Loucy (cell line): ENCODE data around the gene PHF8.

Experiments used
- EZH2phosphoT487 ChIP-seq: fragments of 200-600 bp; IDR thresholded peaks from 2 replicates; pipeline ENCODE4 v1.6.1; 2018; ENCODE audit warnings: antibody characterized with exemption, mild to moderate bottlenecking, moderate library complexity, borderline replicate concordance
- TF ChIP-seq, protein P1 (sequence below): fragments of 200-600 bp; sonication (generic); conservative IDR thresholded peaks from 2 replicates; pipeline ENCODE4 v1.5.1; 2014; ENCODE audit warnings: mild to moderate bottlenecking, antibody characterized with exemption, low read length

DNA sequence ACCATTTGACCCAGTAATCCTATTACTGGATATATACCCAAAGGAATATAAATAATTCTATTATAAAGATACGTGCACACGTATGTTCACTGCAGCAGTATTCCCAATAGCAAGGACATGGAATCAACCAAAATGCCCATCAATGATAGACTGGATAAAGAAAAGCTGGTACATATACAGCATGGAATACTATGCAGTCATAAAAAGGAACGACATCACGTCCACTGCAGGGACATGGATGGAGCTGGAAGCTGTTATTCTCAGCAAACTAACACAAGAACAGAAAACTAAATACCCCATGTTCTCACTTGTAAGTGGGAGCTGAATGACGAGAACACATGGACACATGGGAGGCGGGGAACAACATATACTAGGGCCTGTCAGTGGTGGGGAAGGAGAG, 69.7 kb downstream of the PHF8 start:
- TF ChIP-seq, protein P1, sequence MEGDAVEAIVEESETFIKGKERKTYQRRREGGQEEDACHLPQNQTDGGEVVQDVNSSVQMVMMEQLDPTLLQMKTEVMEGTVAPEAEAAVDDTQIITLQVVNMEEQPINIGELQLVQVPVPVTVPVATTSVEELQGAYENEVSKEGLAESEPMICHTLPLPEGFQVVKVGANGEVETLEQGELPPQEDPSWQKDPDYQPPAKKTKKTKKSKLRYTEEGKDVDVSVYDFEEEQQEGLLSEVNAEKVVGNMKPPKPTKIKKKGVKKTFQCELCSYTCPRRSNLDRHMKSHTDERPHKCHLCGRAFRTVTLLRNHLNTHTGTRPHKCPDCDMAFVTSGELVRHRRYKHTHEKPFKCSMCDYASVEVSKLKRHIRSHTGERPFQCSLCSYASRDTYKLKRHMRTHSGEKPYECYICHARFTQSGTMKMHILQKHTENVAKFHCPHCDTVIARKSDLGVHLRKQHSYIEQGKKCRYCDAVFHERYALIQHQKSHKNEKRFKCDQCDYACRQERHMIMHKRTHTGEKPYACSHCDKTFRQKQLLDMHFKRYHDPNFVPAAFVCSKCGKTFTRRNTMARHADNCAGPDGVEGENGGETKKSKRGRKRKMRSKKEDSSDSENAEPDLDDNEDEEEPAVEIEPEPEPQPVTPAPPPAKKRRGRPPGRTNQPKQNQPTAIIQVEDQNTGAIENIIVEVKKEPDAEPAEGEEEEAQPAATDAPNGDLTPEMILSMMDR, result no peak
- TF ChIP-seq EZH2phosphoT487, result no peak
